H1 (cell line): ENCODE data around the gene DOCK10. TPM values are rescaled to one million over a fixed set of nuclear protein-coding genes. Genes with fewer than 3 reads are reported as not detected.

Source experiments
- BCL11A ChIP-seq, 2 experiments: IDR thresholded peaks; one replicate each; pipeline ENCODE4 v1.6.1; 2011; ENCODE audit warnings: low read depth in 2 of 2, low read length in 2 of 2, mild to moderate bottlenecking in 2 of 2
- CBX8 ChIP-seq: fragments of 300-800, 300-1000 bp; sonication (generic); IDR thresholded peaks from 2 replicates; pipeline ENCODE4 v1.7.1; 2016; ENCODE audit warnings: low read depth, low read length, borderline replicate concordance
- FOSL1 ChIP-seq: IDR thresholded peaks from 2 replicates; pipeline ENCODE4 v1.6.1; 2011; ENCODE audit warnings: mild to moderate bottlenecking, low read depth, low read length, moderate library complexity; ENCODE audit not compliant: insufficient read depth
- GTF2F1 ChIP-seq: IDR thresholded peaks from 2 replicates; pipeline ENCODE4 v1.6.1; 2012; ENCODE audit warnings: low read depth, low read length, improper control_type of control experiment, borderline replicate concordance
- JUND ChIP-seq: IDR thresholded peaks from 2 replicates; pipeline ENCODE4 v1.6.1; 2011; ENCODE audit warnings: mild to moderate bottlenecking, improper control_type of control experiment, low read length
- KDM4A ChIP-seq: IDR thresholded peaks from one replicate; pipeline ENCODE4 v1.7.1; 2012; ENCODE audit warnings: low read depth, mild to moderate bottlenecking, moderate library complexity, low read length, inconsistent platforms; ENCODE audit not compliant: severe bottlenecking
- NRF1 ChIP-seq: IDR thresholded peaks from 2 replicates; pipeline ENCODE4 v1.6.1; 2011; ENCODE audit warnings: mild to moderate bottlenecking, low read depth, low read length, improper control_type of control experiment
- SIRT6 ChIP-seq: IDR thresholded peaks from one replicate; pipeline ENCODE4 v1.7.1; 2012; ENCODE audit warnings: low read length, inconsistent platforms
- polyA plus RNA-seq, 7 experiments: library from polyadenylated mRNA; depleted of rRNA in 3 of 7; stranded (reverse) in 5 of 7; unstranded in 2 of 7; fragments of >200 nt in 5 of 7; fragments of 200-250 nt in 2 of 7; gene quantifications; 1 replicate in 5 of 7; 2 replicates in 1 of 7; 4 replicates in 1 of 7; pipeline versions ENCODE4 v1.2.1 to v1.2.3, GENCODE V29; 2011 to 2013; ENCODE audit warnings: missing spikeins in 2 of 7, mixed read lengths in 2 of 7
- total RNA-seq: library from RNA; stranded (reverse); fragmentation: NEBNext Ultra II Directional; extraction: Animal tissue kit (Norgen Biotek cat#: 25700); gene quantifications from 2 replicates; pipeline ENCODE4 v1.2.1, GENCODE V29; 2021
- TF ChIP-seq, protein P1 (sequence below): IDR thresholded peaks from 2 replicates; pipeline ENCODE4 v1.6.1; 2012; ENCODE audit warnings: low read length, inconsistent platforms

DOCK10 gene
- total and polyA plus RNA-seq, 2 of the 8 experiments (the other 6 are each of a cell fraction or from before 2014, with no cell fraction given): 0.33 to 1.6 TPM

- TF ChIP-seq KDM4A (no peak), NRF1 (no peak), FOSL1 (no peak), CBX8 (no peak), SIRT6 (no peak), GTF2F1 (no peak), JUND (no peak), BCL11A (IDR thresholded peaks at IDR 0.05; ENCODE audit: low read depth in 2 of 2, low read length in 2 of 2) (no peak)
- TF ChIP-seq, protein P1, sequence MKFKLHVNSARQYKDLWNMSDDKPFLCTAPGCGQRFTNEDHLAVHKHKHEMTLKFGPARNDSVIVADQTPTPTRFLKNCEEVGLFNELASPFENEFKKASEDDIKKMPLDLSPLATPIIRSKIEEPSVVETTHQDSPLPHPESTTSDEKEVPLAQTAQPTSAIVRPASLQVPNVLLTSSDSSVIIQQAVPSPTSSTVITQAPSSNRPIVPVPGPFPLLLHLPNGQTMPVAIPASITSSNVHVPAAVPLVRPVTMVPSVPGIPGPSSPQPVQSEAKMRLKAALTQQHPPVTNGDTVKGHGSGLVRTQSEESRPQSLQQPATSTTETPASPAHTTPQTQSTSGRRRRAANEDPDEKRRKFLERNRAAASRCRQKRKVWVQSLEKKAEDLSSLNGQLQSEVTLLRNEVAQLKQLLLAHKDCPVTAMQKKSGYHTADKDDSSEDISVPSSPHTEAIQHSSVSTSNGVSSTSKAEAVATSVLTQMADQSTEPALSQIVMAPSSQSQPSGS: no peak
These were observed 49.1 kb upstream of the DOCK10 start (continued) for GRCh38 chr2:225091336-225091735.
